Tibial artery (tissue), 4 donors: ENCODE results near the gene KLHL30.

Experiments used
- DNase-seq, 2 donors: peaks; one replicate each; pipeline ENCODE4 v3.0.0-alpha.2; 2019
- H3K27ac ChIP-seq, 2 donors: fragments of 200-600 bp; sonication (generic) in 1 of 2; 1 replicate in 1 of 2; 2 replicates in 1 of 2; pipeline ENCODE4 v1.5.1; 2018 to 2019; ENCODE audit warnings: mild to moderate bottlenecking in 1 of 2
- H3K27me3 ChIP-seq, 2 donors: fragments of 200-600 bp; sonication (generic) in 1 of 2; one replicate each; pipeline versions ENCODE4 v1.5.1 to v1.6.0; 2016 to 2019
- H3K36me3 ChIP-seq, 3 donors: fragments of 200-600 bp; sonication (generic) in 2 of 3; one replicate each; pipeline ENCODE4 v1.5.1; 2016 to 2019; ENCODE audit warnings: mild to moderate bottlenecking in 2 of 3
- H3K4me1 ChIP-seq, 4 donors: fragments of 200-600 bp; sonication (generic) in 2 of 4; 1 replicate in 3 of 4; 2 replicates in 1 of 4; pipeline ENCODE4 v1.5.1; 2016 to 2019
- H3K4me3 ChIP-seq, 2 donors: fragments of 200-600 bp; sonication (generic) in 1 of 2; 1 replicate in 1 of 2; 2 replicates in 1 of 2; pipeline ENCODE4 v1.5.1; 2018 to 2019; ENCODE audit warnings: mild to moderate bottlenecking in 2 of 2
- H3K9me3 ChIP-seq, 3 donors: fragments of 200-600 bp; sonication (generic) in 1 of 3; one replicate each; pipeline ENCODE4 v1.5.1; 2016 to 2019
- intact Hi-C: fragments of 100-400 bp; cut with DNase I; formaldehyde crosslinking; loops from one replicate; pipeline ENCODE4 v1.15.0; 2023; ENCODE audit warnings: low total_unique reads
- TF ChIP-seq, protein P1 (sequence below), 2 experiments: fragments of 200-600 bp in 1 of 2; fragments of 450-650 bp in 1 of 2; IDR thresholded peaks; one replicate each; pipeline ENCODE4 v1.5.1; 2017 to 2019; ENCODE audit warnings: antibody characterized with exemption in 2 of 2, mild to moderate bottlenecking in 1 of 2, moderate library complexity in 1 of 2

Gene KLHL30

DNA sequence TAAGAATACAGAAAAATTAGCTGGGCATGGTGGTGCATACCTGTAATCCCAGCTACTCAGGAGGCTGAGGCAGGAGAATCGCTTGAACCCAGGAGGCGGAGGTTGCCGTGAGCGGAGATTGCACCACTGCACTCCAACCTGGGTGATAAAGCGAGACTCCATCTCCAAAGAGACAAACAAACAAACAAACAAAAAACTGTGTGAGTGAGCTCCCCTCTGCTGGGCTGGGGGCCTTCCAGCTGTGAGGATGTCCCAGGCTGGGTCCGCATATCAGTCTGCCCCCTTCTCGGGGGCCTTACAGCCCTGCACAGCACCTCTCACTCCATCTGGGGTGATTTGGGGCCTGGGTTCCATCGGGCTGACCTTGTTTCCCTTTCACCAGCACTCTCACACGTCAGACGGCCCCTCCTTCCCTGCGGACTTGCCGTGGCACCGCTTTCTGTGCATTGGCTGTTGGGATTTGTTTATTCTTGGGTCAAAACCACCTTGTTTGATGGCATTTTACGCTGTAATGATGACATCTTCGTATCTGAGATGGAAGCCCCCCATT lies 2.8 kb upstream of the KLHL30 start:
- peaks cover 0 to 1% (median under 1%) of the 10 kb centered on the region in 3 donors for H3K36me3 ChIP-seq
- H3K9me3 ChIP-seq, result no peaks in the 10 kb centered on the region
- TF ChIP-seq, protein P1, sequence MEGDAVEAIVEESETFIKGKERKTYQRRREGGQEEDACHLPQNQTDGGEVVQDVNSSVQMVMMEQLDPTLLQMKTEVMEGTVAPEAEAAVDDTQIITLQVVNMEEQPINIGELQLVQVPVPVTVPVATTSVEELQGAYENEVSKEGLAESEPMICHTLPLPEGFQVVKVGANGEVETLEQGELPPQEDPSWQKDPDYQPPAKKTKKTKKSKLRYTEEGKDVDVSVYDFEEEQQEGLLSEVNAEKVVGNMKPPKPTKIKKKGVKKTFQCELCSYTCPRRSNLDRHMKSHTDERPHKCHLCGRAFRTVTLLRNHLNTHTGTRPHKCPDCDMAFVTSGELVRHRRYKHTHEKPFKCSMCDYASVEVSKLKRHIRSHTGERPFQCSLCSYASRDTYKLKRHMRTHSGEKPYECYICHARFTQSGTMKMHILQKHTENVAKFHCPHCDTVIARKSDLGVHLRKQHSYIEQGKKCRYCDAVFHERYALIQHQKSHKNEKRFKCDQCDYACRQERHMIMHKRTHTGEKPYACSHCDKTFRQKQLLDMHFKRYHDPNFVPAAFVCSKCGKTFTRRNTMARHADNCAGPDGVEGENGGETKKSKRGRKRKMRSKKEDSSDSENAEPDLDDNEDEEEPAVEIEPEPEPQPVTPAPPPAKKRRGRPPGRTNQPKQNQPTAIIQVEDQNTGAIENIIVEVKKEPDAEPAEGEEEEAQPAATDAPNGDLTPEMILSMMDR (IDR thresholded peaks at IDR 0.05), result no peak
- intact Hi-C loops, result loop anchor here (5.0 kb wide), 1 partner anchor 278 kb away; the partner anchor contains the start of gene RAMP1
- H3K4me1 ChIP-seq, result peaks cover 0 to 44% (median 35%) of the 10 kb centered on the region in 4 donors
- H3K27me3 ChIP-seq, result no peaks in the 10 kb centered on the region
- no peak for DNase-seq
- H3K4me3 ChIP-seq, result no peak overlapping the region
- H3K27ac ChIP-seq, result no peak overlapping the region

DNA sequence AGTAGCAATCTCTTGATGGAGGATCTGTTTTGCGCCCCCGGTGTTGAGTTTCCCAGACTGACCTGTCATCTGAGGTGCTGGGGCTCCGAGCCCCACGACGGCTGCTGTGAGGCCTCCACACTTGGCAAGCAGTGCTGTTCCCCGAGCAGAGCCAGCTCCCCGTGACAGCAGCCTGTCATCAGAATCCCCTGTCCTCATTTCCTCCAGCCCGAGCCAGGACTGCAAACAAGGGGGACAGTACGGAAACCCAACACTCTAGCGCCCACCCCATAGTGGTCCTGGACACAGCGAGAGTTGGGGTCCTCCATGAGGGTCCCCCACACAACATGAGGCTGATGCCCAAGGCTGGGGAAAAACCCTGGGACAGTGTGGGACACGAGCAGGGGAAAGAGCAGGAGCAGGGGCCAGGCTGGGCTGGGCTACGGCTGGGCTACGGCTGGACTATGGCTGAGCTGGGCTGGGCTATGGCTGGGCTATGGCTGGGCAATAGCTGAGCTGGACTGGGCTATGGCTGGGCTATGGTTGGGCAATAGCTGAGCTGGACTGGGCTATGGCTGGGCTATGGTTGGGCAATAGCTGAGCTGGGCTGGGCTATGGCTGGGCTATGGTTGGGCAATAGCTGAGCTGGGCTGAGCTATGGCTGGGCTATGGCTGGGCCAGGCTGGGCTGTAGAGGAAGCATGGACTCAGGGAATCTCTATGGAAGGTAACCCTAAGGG lies 1.5 kb upstream of the KLHL30 start:
- TF ChIP-seq, protein P1 (IDR thresholded peaks at IDR 0.05), result no peak
- peaks cover 8 to 9% (median 8%) of the 10 kb centered on the region in 3 donors for H3K36me3 ChIP-seq
- no peaks in the 10 kb centered on the region for H3K9me3 ChIP-seq
- no peak overlapping the region for H3K4me3 ChIP-seq
- intact Hi-C loops, result loop anchor here (5.0 kb wide), 1 partner anchor 280 kb away; the partner anchor contains the start of gene RAMP1
- peak; percentile 45 to 89 for DNase-seq
- H3K27ac ChIP-seq, result peak overlapping the region; percentile 71 to 91
- H3K27me3 ChIP-seq, result no peaks in the 10 kb centered on the region
- peaks cover 0 to 57% (median 46%) of the 10 kb centered on the region in 4 donors for H3K4me1 ChIP-seq

DNA sequence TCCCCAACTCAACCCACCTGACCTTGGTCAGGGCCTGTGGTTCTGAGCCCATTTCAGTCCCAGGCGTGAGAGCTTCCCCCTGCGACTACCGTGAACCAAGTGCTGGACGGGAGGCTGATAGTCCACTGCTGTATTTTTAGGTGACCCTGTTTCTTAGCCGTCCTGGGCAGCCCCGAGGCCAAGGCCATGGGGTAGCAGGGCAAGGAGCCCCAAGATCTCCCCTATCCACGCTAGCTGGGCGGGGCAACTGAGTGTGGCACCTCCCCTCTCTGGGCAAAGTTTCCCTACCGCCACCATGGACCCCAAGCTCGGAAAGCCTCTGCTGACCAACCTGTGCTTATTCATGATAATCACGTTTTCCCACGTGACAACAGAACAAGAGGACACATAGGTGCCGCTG lies 583 bp upstream of the KLHL30 start:
- TF ChIP-seq, protein P1 (IDR thresholded peaks at IDR 0.05), result no peak
- Histone ChIP-seq H3K36me3 (peaks cover 8 to 9% (median 8%) of the 10 kb centered on the region in 3 donors), H3K27me3 (no peaks in the 10 kb centered on the region), H3K27ac (peak overlapping the region; percentile 71 to 91), H3K9me3 (no peaks in the 10 kb centered on the region), H3K4me1 (peaks cover 0 to 67% (median 55%) of the 10 kb centered on the region in 4 donors), H3K4me3 (peak overlapping the region in 1 of 2 donors; percentile 64)
- intact Hi-C loops, result loop anchor here (5.0 kb wide), 1 partner anchor 281 kb away; the partner anchor contains the start of gene RAMP1
- DNase-seq, result no peak

DNA sequence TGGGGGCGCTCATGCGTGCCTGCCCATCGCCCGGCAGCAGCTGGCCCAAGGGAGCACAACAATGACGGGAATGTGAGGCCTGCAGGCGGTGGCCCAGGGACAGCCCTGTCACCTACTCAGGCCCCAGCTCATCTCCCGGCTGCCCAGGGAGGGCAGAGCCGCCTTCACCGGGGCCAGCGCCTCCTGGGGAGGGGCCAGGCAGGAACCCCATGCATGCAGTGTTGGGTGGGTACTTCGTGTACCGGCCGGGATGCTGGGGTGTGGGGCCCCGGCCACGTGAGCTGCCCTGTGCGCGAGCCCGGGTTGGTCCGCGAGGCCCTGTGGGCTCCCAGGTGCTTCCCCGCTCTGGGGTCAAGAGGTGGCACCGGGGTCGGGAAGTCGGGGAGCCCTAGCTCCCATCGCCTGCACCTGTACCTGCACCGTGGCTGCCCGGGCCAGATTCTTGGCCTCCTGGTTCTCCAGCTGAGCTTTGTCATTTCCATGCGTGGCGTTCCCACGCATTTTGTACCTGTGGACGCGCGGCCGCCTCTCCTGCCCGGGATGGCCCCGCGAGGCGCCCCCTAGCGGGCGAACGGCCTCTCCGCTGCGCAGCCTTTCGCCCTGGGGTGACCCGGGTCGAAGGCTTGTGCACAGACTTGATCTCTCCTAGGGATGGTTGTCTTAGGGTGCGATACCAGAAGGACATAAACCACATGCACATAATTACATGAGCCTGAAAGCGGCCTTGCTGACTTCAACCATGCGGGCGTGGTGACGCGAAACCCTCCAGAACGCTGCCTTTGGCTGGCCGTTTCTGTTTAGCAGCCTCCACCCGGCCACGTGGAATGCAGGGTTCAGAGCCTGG lies 950 bp downstream of the KLHL30 start:
- no peaks in the 10 kb centered on the region for H3K27me3 ChIP-seq
- no peak for DNase-seq
- H3K4me1 ChIP-seq, result peaks cover 0 to 80% (median 65%) of the 10 kb centered on the region in 4 donors
- H3K9me3 ChIP-seq, result no peaks in the 10 kb centered on the region
- H3K4me3 ChIP-seq, result peak overlapping the region; percentile 58 to 64
- TF ChIP-seq, protein P1 (IDR thresholded peaks at IDR 0.05), result peak; percentile 54 to 57
- peaks cover 8 to 9% (median 8%) of the 10 kb centered on the region in 3 donors for H3K36me3 ChIP-seq
- intact Hi-C loops, result loop anchor here (5.0 kb wide), 1 partner anchor 282 kb away; the partner anchor contains the start of gene RAMP1
- H3K27ac ChIP-seq, result peak overlapping the region; percentile 71 to 91

DNA sequence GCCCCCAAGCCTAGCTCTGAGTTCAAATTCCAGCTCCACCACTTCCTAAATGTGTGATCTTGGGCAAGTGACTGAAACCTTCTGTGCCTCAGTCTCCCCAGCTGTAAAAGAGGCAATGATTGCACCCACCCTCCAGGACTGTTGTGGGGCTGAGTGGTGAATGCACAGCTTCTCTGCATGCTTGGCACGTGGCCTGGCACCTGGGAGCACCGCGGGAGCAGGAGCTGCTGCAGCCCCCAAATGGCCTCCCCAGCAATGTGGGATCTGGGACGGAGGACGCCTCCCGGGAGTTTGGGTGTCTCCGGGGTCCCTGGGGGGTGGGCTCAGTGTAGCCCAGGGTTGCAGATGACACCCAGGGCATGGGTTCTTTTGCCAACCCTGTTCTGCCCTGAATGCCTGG lies 1.6 kb downstream of the KLHL30 start:
- intact Hi-C loops, result no loop called here
- TF ChIP-seq, protein P1 (IDR thresholded peaks at IDR 0.05), result no peak
- H3K9me3 ChIP-seq, result no peaks in the 10 kb centered on the region
- no peaks in the 10 kb centered on the region for H3K27me3 ChIP-seq
- H3K4me3 ChIP-seq, result peak overlapping the region; percentile 58 to 64
- no peak for DNase-seq
- H3K4me1 ChIP-seq, result peaks cover 0 to 80% (median 65%) of the 10 kb centered on the region in 4 donors
- H3K36me3 ChIP-seq, result peaks cover 8 to 9% (median 8%) of the 10 kb centered on the region in 3 donors
- no peak overlapping the region for H3K27ac ChIP-seq
